Coronary artery (tissue), 2 donors: ENCODE measurements around the gene RC3H2.
"Not testable (repeated sequence)": the region's sequence is repeated elsewhere in the genome, so short reads cannot be mapped to it uniquely, and the experiment has no call there.

Experiments
- DNase-seq: peaks from one replicate; pipeline ENCODE4 v3.0.0-alpha.2; 2017; ENCODE audit warnings: low spot score
- H3K27ac ChIP-seq, 2 donors: fragments of 200-600 bp; sonication (generic); one replicate each; pipeline ENCODE4 v1.5.1; 2016 to 2019
- H3K4me3 ChIP-seq: fragments of 200-600 bp; sonication (generic); 2 replicates; pipeline ENCODE4 v1.5.1; 2016; ENCODE audit warnings: mild to moderate bottlenecking, moderate library complexity
- TF ChIP-seq, protein P1 (sequence below): fragments of 200-600 bp; sonication (generic); IDR thresholded peaks from one replicate; pipeline ENCODE4 v1.5.1; 2019; ENCODE audit warnings: antibody characterized with exemption

The RC3H2 gene

GRCh38 chr9:122841501-122841900 lies 63.7 kb downstream of the RC3H2 start:
- Histone ChIP-seq H3K4me3 (no peak overlapping the region), H3K27ac (no peak overlapping the region)
- no peak for DNase-seq
- TF ChIP-seq, protein P1, sequence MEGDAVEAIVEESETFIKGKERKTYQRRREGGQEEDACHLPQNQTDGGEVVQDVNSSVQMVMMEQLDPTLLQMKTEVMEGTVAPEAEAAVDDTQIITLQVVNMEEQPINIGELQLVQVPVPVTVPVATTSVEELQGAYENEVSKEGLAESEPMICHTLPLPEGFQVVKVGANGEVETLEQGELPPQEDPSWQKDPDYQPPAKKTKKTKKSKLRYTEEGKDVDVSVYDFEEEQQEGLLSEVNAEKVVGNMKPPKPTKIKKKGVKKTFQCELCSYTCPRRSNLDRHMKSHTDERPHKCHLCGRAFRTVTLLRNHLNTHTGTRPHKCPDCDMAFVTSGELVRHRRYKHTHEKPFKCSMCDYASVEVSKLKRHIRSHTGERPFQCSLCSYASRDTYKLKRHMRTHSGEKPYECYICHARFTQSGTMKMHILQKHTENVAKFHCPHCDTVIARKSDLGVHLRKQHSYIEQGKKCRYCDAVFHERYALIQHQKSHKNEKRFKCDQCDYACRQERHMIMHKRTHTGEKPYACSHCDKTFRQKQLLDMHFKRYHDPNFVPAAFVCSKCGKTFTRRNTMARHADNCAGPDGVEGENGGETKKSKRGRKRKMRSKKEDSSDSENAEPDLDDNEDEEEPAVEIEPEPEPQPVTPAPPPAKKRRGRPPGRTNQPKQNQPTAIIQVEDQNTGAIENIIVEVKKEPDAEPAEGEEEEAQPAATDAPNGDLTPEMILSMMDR: no peak

DNA sequence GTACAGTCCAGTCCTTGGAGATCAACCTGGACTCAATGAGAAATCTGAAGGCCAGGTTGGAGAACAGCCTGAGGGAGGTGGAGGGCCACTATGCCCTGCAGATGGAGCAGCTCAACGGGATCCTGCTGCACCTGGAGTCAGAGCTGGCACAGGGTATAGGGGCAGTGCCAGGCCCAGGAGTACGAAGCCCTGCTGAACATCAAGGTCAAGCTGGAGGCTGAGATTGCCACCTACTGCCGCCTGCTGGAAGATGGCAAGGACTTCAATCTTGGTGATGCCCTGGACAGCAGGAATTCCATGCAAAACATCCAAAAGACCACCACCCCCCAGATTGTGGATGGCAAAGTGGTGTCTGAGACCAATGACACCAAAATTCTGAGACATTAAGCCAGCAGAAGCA lies 66.7 kb downstream of the RC3H2 start:
- not testable (repeated sequence) for DNase-seq, H3K4me3 ChIP-seq, H3K27ac ChIP-seq

DNA sequence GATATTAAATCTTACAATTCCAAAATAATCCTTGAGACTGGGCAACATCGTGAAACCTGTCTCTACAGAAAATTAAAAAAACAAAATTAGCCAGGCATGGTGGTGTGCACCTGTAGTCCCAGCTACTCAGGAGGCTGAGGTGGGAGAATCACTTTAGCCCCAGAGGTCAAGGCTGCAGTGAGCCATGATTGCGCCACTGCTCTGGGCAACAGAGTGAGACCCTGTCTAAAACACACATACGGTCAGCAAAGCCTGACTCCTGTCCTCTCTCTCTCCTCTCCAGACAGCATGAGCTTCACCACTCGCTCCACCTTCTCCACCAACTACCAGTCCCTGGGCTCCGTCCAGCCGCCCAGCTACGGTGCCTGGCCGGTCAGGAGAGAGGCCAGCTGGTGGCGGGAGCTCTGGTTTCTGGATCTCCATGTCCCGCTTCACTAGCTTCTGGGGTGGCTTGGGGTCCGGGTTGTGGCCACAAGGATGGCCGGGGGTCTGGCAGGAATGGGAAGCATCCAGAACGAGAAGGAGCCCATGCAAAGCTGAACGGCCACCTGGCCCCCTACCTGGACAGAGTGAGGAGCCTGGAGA lies 67.8 kb downstream of the RC3H2 start:
- no peak for DNase-seq
- no peak overlapping the region for H3K27ac ChIP-seq
- TF ChIP-seq, protein P1: no peak
- no peak overlapping the region for H3K4me3 ChIP-seq

GRCh38 chr9:122835313-122835731 lies 69.8 kb downstream of the RC3H2 start:
- TF ChIP-seq, protein P1: no peak
- H3K4me3 ChIP-seq: no peak overlapping the region

GRCh38 chr9:122832194-122832593 lies 73.0 kb downstream of the RC3H2 start:
- H3K27ac ChIP-seq: no peak overlapping the region
- no peak for DNase-seq
- TF ChIP-seq, protein P1: no peak
- H3K4me3 ChIP-seq: no peak overlapping the region

More at GRCh38 chr9:122835313-122835731, 69.8 kb downstream of the RC3H2 start:
- no peak for DNase-seq
- no peak overlapping the region for H3K27ac ChIP-seq

- H3K27ac ChIP-seq: peak overlapping the region; percentile 87 to 99
- not testable (repeated sequence) for DNase-seq
- peak overlapping the region; percentile 93 for H3K4me3 ChIP-seq
These were observed 76.2 kb downstream of the RC3H2 start for GRCh38 chr9:122828965-122829284.

DNA sequence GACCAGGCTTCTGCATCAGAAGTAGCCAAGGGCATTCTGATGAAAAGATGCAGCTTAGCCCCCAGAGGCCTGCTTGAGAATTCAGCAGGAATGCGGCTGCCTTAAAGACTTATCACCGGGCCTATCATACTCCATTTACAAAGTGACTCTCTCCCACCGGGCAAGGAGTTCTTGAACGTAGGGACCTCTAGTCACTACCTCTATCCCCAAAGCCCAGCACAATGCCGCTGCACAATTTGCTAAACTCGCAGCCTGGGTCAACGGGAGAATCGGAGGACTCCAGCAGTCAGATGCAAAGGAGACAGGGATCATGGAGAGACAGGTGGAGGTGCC lies 77.4 kb downstream of the RC3H2 start:
- TF ChIP-seq, protein P1: no peak
- Histone ChIP-seq H3K27ac (peak overlapping the region; percentile 87 to 99), H3K4me3 (peak overlapping the region; percentile 93)
- no peak for DNase-seq

GRCh38 chr9:122822938-122823337 lies 82.2 kb downstream of the RC3H2 start:
- DNase-seq: no peak
- TF ChIP-seq, protein P1: no peak
- Histone ChIP-seq H3K4me3 (no peak overlapping the region), H3K27ac (no peak overlapping the region)
